OCI-LY3 (cell line): Measurements from ENCODE around the gene PCNX2.

Experiments used
- H2AFZ ChIP-seq: fragments of 200-600, 300-600 bp; shearing (Covaris generic); 2 replicates; pipeline ENCODE4 v1.6.0; 2014; ENCODE audit warnings: antibody characterized with exemption, low read depth, low read length
- H3K27ac ChIP-seq: fragments of 200-600, 300-600 bp; sonication (generic); 2 replicates; pipeline ENCODE4 v1.5.1; 2014; ENCODE audit warnings: mild to moderate bottlenecking, low read length, moderate library complexity, mixed read lengths
- H3K27me3 ChIP-seq: fragments of 200-600, 300-600 bp; sonication (generic); 2 replicates; pipeline ENCODE4 v1.6.1; 2014; ENCODE audit warnings: low read depth, low read length, mixed read lengths
- H3K36me3 ChIP-seq: fragments of 200-600, 300-600 bp; sonication (generic); replicated peaks from 2 replicates; pipeline ENCODE3; 2014; ENCODE audit warnings: low read depth, low read length, mixed read lengths
- H3K4me1 ChIP-seq: fragments of 300-600, 200-600 bp; sonication (generic); 2 replicates; pipeline ENCODE4 v1.6.1; 2014; ENCODE audit warnings: low read length, mixed read lengths
- H3K4me2 ChIP-seq: fragments of 200-600, 300-600 bp; sonication (generic); 2 replicates; pipeline ENCODE4 v1.6.1; 2014; ENCODE audit warnings: low read length, mixed read lengths
- H3K4me3 ChIP-seq: fragments of 300-600, 200-600 bp; sonication (generic); 2 replicates; pipeline ENCODE4 v1.5.1; 2014; ENCODE audit warnings: antibody characterized with exemption, mild to moderate bottlenecking, low read length, moderate library complexity
- H3K79me2 ChIP-seq: fragments of 300-600, 200-600 bp; shearing (Covaris generic); 2 replicates; pipeline ENCODE4 v1.6.1; 2014; ENCODE audit warnings: mild to moderate bottlenecking, low read length, mixed read lengths
- H3K9ac ChIP-seq: fragments of 300-600, 200-600 bp; shearing (Covaris generic); 2 replicates; pipeline ENCODE4 v1.6.0; 2014; ENCODE audit warnings: mild to moderate bottlenecking, low read length, moderate library complexity
- H3K9me3 ChIP-seq: fragments of 200-600, 300-600 bp; shearing (Covaris generic); 2 replicates; pipeline ENCODE4 v1.6.1; 2014; ENCODE audit warnings: low read length, mixed read lengths; ENCODE audit not compliant: insufficient read depth
- H4K20me1 ChIP-seq: fragments of 200-600, 300-600 bp; sonication (generic); 2 replicates; pipeline ENCODE4 v1.6.1; 2016; ENCODE audit warnings: low read length, mixed read lengths; ENCODE audit not compliant: insufficient read depth
- CTCF ChIP-seq: fragments of 200-600, 300-600 bp; sonication (generic); IDR thresholded peaks from 2 replicates; pipeline ENCODE4 v1.5.1; 2014; ENCODE audit warnings: antibody characterized with exemption, low read length, low read depth
- EZH2phosphoT487 ChIP-seq: fragments of 200-600 bp; shearing (Covaris generic); IDR thresholded peaks from 2 replicates; pipeline ENCODE4 v1.6.1; 2018; ENCODE audit warnings: antibody characterized with exemption, mixed run types, low read depth

Gene PCNX2

GRCh38 chr1:233127157-233127556 is 168.4 kb downstream of the PCNX2 start:
- Histone ChIP-seq H3K4me2 (no peak overlapping the region), H3K4me3 (no peak overlapping the region), H3K9ac (no peak overlapping the region), H2AFZ (no peak overlapping the region), H3K9me3 (no peaks in the 10 kb centered on the region), H3K79me2 (no peaks in the 10 kb centered on the region), H4K20me1 (no peaks in the 10 kb centered on the region), H3K27me3 (no peaks in the 10 kb centered on the region), H3K36me3 (no peaks in the 10 kb centered on the region), H3K4me1 (no peaks in the 10 kb centered on the region), H3K27ac (no peak overlapping the region)
- TF ChIP-seq CTCF (no peak), EZH2phosphoT487 (no peak)

- H3K4me1 ChIP-seq = no peaks in the 10 kb centered on the region
- no peak overlapping the region for H2AFZ ChIP-seq
- TF ChIP-seq EZH2phosphoT487 = no peak
- TF ChIP-seq CTCF = no peak
- no peak overlapping the region for H3K27ac ChIP-seq
- H4K20me1 ChIP-seq = no peaks in the 10 kb centered on the region
- no peaks in the 10 kb centered on the region for H3K27me3 ChIP-seq
- H3K79me2 ChIP-seq = no peaks in the 10 kb centered on the region
- no peak overlapping the region for H3K4me3 ChIP-seq
- no peak overlapping the region for H3K4me2 ChIP-seq
- no peaks in the 10 kb centered on the region for H3K9me3 ChIP-seq
- no peak overlapping the region for H3K9ac ChIP-seq
- no peaks in the 10 kb centered on the region for H3K36me3 ChIP-seq
Observed at GRCh38 chr1:233122779-233123178, 172.7 kb downstream of the PCNX2 start.

GRCh38 chr1:233121947-233122559 is 173.5 kb downstream of the PCNX2 start:
- Histone ChIP-seq H3K27me3 (no peaks in the 10 kb centered on the region), H4K20me1 (no peaks in the 10 kb centered on the region), H3K36me3 (no peaks in the 10 kb centered on the region), H2AFZ (no peak overlapping the region), H3K9me3 (no peaks in the 10 kb centered on the region), H3K9ac (no peak overlapping the region), H3K4me3 (no peak overlapping the region), H3K79me2 (no peaks in the 10 kb centered on the region), H3K4me2 (no peak overlapping the region), H3K27ac (no peak overlapping the region), H3K4me1 (no peaks in the 10 kb centered on the region)
- TF ChIP-seq CTCF = no peak
- TF ChIP-seq EZH2phosphoT487 = no peak

GRCh38 chr1:233114860-233115259 is 180.7 kb downstream of the PCNX2 start:
- Histone ChIP-seq H3K27ac (no peak overlapping the region), H3K79me2 (no peaks in the 10 kb centered on the region), H4K20me1 (no peaks in the 10 kb centered on the region), H3K27me3 (no peaks in the 10 kb centered on the region), H3K4me1 (no peaks in the 10 kb centered on the region), H3K36me3 (no peaks in the 10 kb centered on the region), H3K4me3 (no peak overlapping the region), H2AFZ (no peak overlapping the region), H3K9ac (no peak overlapping the region), H3K4me2 (no peak overlapping the region), H3K9me3 (no peaks in the 10 kb centered on the region)
- TF ChIP-seq CTCF = no peak
- TF ChIP-seq EZH2phosphoT487 = no peak
